H9 (cell line): Measurements from ENCODE around the gene AJAP1. TPM values are rescaled to one million over a fixed set of nuclear protein-coding genes. Genes with fewer than 3 reads are reported as not detected.
A peak's percentile ranks its signal among the peaks of the same experiment; 100 is the strongest.

ENCODE experiments used
- DNase-seq: peaks from one replicate; pipeline ENCODE4 v3.0.0-alpha.2; 2017
- H2AFZ ChIP-seq: one replicate; pipeline ENCODE4 v1.6.1; 2013; ENCODE audit warnings: mild to moderate bottlenecking, low read length, control low read depth, moderate library complexity
- H2AK5ac ChIP-seq: 2 replicates; pipeline ENCODE4 v1.6.1; 2013; ENCODE audit warnings: low read length, control low read depth, mixed read lengths; ENCODE audit not compliant: insufficient read length
- H2BK120ac ChIP-seq: one replicate; pipeline ENCODE4 v1.6.1; 2013; ENCODE audit warnings: low read depth, mild to moderate bottlenecking, low read length, control low read depth, inconsistent platforms; ENCODE audit not compliant: poor library complexity, severe bottlenecking
- H2BK12ac ChIP-seq: 2 replicates; pipeline ENCODE4 v1.6.1; 2013; ENCODE audit warnings: low read length, control low read depth, mixed read lengths, low read depth; ENCODE audit not compliant: insufficient read length
- H2BK15ac ChIP-seq: 2 replicates; pipeline ENCODE4 v1.6.1; 2013; ENCODE audit warnings: low read depth, low read length, control low read depth
- H2BK20ac ChIP-seq: one replicate; pipeline ENCODE4 v1.6.1; 2013; ENCODE audit warnings: low read depth, mild to moderate bottlenecking, low read length, control low read depth, inconsistent platforms; ENCODE audit not compliant: poor library complexity, severe bottlenecking
- H2BK5ac ChIP-seq: 2 replicates; pipeline ENCODE4 v1.6.1; 2013; ENCODE audit warnings: low read length, control low read depth, mixed read lengths; ENCODE audit not compliant: insufficient read length
- H3K14ac ChIP-seq: 2 replicates; pipeline ENCODE4 v1.6.1; 2013; ENCODE audit warnings: low read length, control low read depth; ENCODE audit not compliant: insufficient read depth
- H3K18ac ChIP-seq: 2 replicates; pipeline ENCODE4 v1.6.1; 2013; ENCODE audit warnings: low read depth, mild to moderate bottlenecking, mixed read lengths, low read length, control low read depth; ENCODE audit not compliant: insufficient read length
- H3K23ac ChIP-seq: 2 replicates; pipeline ENCODE4 v1.6.1; 2013; ENCODE audit warnings: low read length, control low read depth, mixed read lengths, low read depth; ENCODE audit not compliant: insufficient read length
- H3K23me2 ChIP-seq: 2 replicates; pipeline ENCODE4 v1.6.1; 2013; ENCODE audit warnings: low read depth, mild to moderate bottlenecking, mixed read lengths, low read length, control low read depth; ENCODE audit not compliant: insufficient read length, poor library complexity, severe bottlenecking
- H3K27ac ChIP-seq: 2 replicates; pipeline ENCODE4 v1.5.1; 2013; ENCODE audit warnings: low read length, control low read depth, mixed read lengths, low read depth; ENCODE audit not compliant: insufficient read length
- H3K27me3 ChIP-seq: 2 replicates; pipeline ENCODE4 v1.6.1; 2013; ENCODE audit warnings: low read length, control low read depth, inconsistent platforms; ENCODE audit not compliant: insufficient read depth
- H3K4ac ChIP-seq: 2 replicates; pipeline ENCODE4 v1.6.1; 2013; ENCODE audit warnings: low read depth, mild to moderate bottlenecking, control low read depth, inconsistent platforms, low read length, moderate library complexity
- H3K4me1 ChIP-seq: 2 replicates; pipeline ENCODE4 v1.6.1; 2013; ENCODE audit warnings: low read length, control low read depth, inconsistent platforms; ENCODE audit not compliant: insufficient read depth
- H3K4me2 ChIP-seq: 2 replicates; pipeline ENCODE4 v1.6.1; 2013; ENCODE audit warnings: low read length, control low read depth, mixed read lengths; ENCODE audit not compliant: insufficient read length, insufficient read depth
- H3K56ac ChIP-seq: 2 replicates; pipeline ENCODE4 v1.6.1; 2013; ENCODE audit warnings: low read depth, mild to moderate bottlenecking, mixed read lengths, low read length, control low read depth; ENCODE audit not compliant: insufficient read length
- H3K79me1 ChIP-seq: 2 replicates; pipeline ENCODE4 v1.6.1; 2013; ENCODE audit warnings: low read depth, mild to moderate bottlenecking, moderate library complexity, low read length, control low read depth, inconsistent platforms; ENCODE audit not compliant: insufficient read depth, poor library complexity, severe bottlenecking
- H3K79me2 ChIP-seq: 2 replicates; pipeline ENCODE4 v1.6.1; 2013; ENCODE audit warnings: low read length, control low read depth, inconsistent platforms; ENCODE audit not compliant: insufficient read depth
- H3K9ac ChIP-seq: 2 replicates; pipeline ENCODE4 v1.6.1; 2013; ENCODE audit warnings: low read length, control low read depth, mixed read lengths; ENCODE audit not compliant: insufficient read length; ENCODE audit errors: extremely low read depth
- H3K9me3 ChIP-seq: one replicate; pipeline ENCODE4 v1.6.1; 2013; ENCODE audit warnings: low read depth, low read length, inconsistent platforms; ENCODE audit not compliant: control insufficient read depth
- H3T11ph ChIP-seq: one replicate; pipeline ENCODE4 v1.6.1; 2013; ENCODE audit warnings: mild to moderate bottlenecking, low read length, control low read depth, inconsistent platforms
- H4K20me1 ChIP-seq: one replicate; pipeline ENCODE4 v1.6.1; 2013; ENCODE audit not compliant: control insufficient read depth, insufficient read length, insufficient read depth
- H4K5ac ChIP-seq: 2 replicates; pipeline ENCODE4 v1.6.1; 2013; ENCODE audit warnings: low read depth, mild to moderate bottlenecking, mixed read lengths, low read length, control low read depth; ENCODE audit not compliant: insufficient read length
- H4K8ac ChIP-seq: replicated peaks from 2 replicates; pipeline ENCODE4 v1.6.1; 2013; ENCODE audit warnings: low read length, control low read depth, mixed read lengths, low read depth; ENCODE audit not compliant: insufficient read length
- H4K91ac ChIP-seq: 2 replicates; pipeline ENCODE4 v1.6.1; 2013; ENCODE audit warnings: low read depth, mild to moderate bottlenecking, moderate library complexity, mixed read lengths, low read length, control low read depth; ENCODE audit not compliant: insufficient read length
- H3K27ac Mint-ChIP-seq, 3 experiments: 2 replicates in 2 of 3; 3 replicates in 1 of 3; pipeline ENCODE4 v1.8.0; 2020 to 2021; ENCODE audit warnings: mixed read lengths in 3 of 3, mild to moderate bottlenecking in 1 of 3, moderate library complexity in 1 of 3
- H3K27me3 Mint-ChIP-seq: 2 replicates; pipeline ENCODE4 v1.8.0; 2021; ENCODE audit warnings: low read depth, mild to moderate bottlenecking, moderate library complexity, mixed read lengths
- H3K36me3 Mint-ChIP-seq, 3 experiments: 2 replicates in 2 of 3; 3 replicates in 1 of 3; pipeline ENCODE4 v1.8.0; 2020 to 2021; ENCODE audit warnings: low read depth in 3 of 3, mixed read lengths in 3 of 3; ENCODE audit not compliant: insufficient read depth in 1 of 3
- H3K4me1 Mint-ChIP-seq, 2 experiments: 2 replicates each; pipeline ENCODE4 v1.8.0; 2020; ENCODE audit warnings: mixed read lengths in 2 of 2
- H3K4me3 Mint-ChIP-seq, 2 experiments: 2 replicates in 1 of 2; 3 replicates in 1 of 2; pipeline ENCODE4 v1.8.0; 2020 to 2021; ENCODE audit warnings: mild to moderate bottlenecking in 2 of 2, mixed read lengths in 2 of 2, moderate library complexity in 1 of 2
- H3K9me3 Mint-ChIP-seq, 2 experiments: 2 replicates in 1 of 2; 3 replicates in 1 of 2; pipeline ENCODE4 v1.8.0; 2020; ENCODE audit warnings: mild to moderate bottlenecking in 2 of 2, mixed read lengths in 2 of 2, moderate library complexity in 1 of 2
- WGBS: extraction: QIAGEN DNeasy Blood & Tissue Kit; methylation state at CpG from one replicate; pipeline ENCODE4 v1.1.7; 2013; ENCODE audit warnings: missing lambda C conversion rate, low lambda C conversion rate, mixed read lengths; ENCODE audit not compliant: insufficient read length; ENCODE audit errors: extremely low coverage; 5-methylcytosine and 5-hydroxymethylcytosine counted together
- total RNA-seq: library from RNA; stranded (reverse); gene quantifications from 2 replicates; pipeline ENCODE4 v1.2.1, GENCODE V29; 2021
- TF ChIP-seq, protein P1 (sequence below): fragments of 200-600 bp; sonication (generic); conservative IDR thresholded peaks from 3 replicates; pipeline ENCODE4 v1.8.0; 2021; ENCODE audit warnings: antibody characterized with exemption, mild to moderate bottlenecking

The AJAP1 gene
- total RNA-seq, 1 experiment from 2014 or later = 8.6 TPM

- no peak overlapping the region for H4K91ac ChIP-seq
- WGBS = no CpG with 5 or more reads among the region's 8 CpGs
- no peaks in the 10 kb centered on the region for H4K20me1 ChIP-seq
- no peak overlapping the region; the same call in 1 of the 2 replicates for H3K14ac ChIP-seq
- H3K36me3 Mint-ChIP-seq = peaks cover 4 to 12% (median 12%) of the 10 kb centered on the region in 3 experiments; a peak in 5 of 7 replicates
- H3K27me3 Mint-ChIP-seq = no peaks in the 10 kb centered on the region; the same call in none of the 2 replicates
- H2BK12ac ChIP-seq = no peak overlapping the region
- no peak overlapping the region for H2AFZ ChIP-seq
- H3K79me1 ChIP-seq = no peaks in the 10 kb centered on the region
- no peak overlapping the region for H2BK120ac ChIP-seq
- peaks cover 24% of the 10 kb centered on the region in 2 experiments for H3K9me3 Mint-ChIP-seq
- peak overlapping the region in 1 of 3 experiments; percentile 62; a peak in 1 of 7 replicates for H3K27ac Mint-ChIP-seq
- H3K9ac ChIP-seq = no peak overlapping the region
- H4K8ac ChIP-seq = no peak overlapping the region
- peaks cover 5% of the 10 kb centered on the region for H3K9me3 ChIP-seq
- no peak overlapping the region for H2BK20ac ChIP-seq
- H3K4me1 Mint-ChIP-seq = peaks cover 0 to 3% of the 10 kb centered on the region in 2 experiments; a peak in 2 of 4 replicates
- DNase-seq = no peak
- no peak overlapping the region for H2BK15ac ChIP-seq
- no peak overlapping the region for H3T11ph ChIP-seq
- no peaks in the 10 kb centered on the region for H3K23me2 ChIP-seq
- no peaks in the 10 kb centered on the region for H3K27me3 ChIP-seq
- no peak overlapping the region for H2AK5ac ChIP-seq
- no peaks in the 10 kb centered on the region for H3K4me1 ChIP-seq
- no peaks in the 10 kb centered on the region for H3K79me2 ChIP-seq
- H3K27ac ChIP-seq = no peak overlapping the region
- H3K23ac ChIP-seq = no peak overlapping the region
- H4K5ac ChIP-seq = no peak overlapping the region
- TF ChIP-seq, protein P1, sequence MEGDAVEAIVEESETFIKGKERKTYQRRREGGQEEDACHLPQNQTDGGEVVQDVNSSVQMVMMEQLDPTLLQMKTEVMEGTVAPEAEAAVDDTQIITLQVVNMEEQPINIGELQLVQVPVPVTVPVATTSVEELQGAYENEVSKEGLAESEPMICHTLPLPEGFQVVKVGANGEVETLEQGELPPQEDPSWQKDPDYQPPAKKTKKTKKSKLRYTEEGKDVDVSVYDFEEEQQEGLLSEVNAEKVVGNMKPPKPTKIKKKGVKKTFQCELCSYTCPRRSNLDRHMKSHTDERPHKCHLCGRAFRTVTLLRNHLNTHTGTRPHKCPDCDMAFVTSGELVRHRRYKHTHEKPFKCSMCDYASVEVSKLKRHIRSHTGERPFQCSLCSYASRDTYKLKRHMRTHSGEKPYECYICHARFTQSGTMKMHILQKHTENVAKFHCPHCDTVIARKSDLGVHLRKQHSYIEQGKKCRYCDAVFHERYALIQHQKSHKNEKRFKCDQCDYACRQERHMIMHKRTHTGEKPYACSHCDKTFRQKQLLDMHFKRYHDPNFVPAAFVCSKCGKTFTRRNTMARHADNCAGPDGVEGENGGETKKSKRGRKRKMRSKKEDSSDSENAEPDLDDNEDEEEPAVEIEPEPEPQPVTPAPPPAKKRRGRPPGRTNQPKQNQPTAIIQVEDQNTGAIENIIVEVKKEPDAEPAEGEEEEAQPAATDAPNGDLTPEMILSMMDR = no peak
- no peak overlapping the region for H3K4me3 Mint-ChIP-seq
- H2BK5ac ChIP-seq = no peak overlapping the region
- no peak overlapping the region for H3K18ac ChIP-seq
- H3K4me2 ChIP-seq = no peak overlapping the region
- H3K56ac ChIP-seq = no peak overlapping the region
- H3K4ac ChIP-seq = no peak overlapping the region
These were observed 183.3 kb downstream of the AJAP1 start for GRCh38 chr1:4837752-4838151.
